HCT116 (cell line): Measurements from ENCODE around the gene TEX19.

ENCODE experiments used
- POLR2A ChIP-seq: IDR thresholded peaks from 2 replicates; pipeline ENCODE4 v1.7.0; 2011; ENCODE audit warnings: borderline replicate concordance; ENCODE audit not compliant: insufficient read depth, insufficient read length; ENCODE audit errors: extremely low read depth
- ZFX ChIP-seq: fragments of 450-650 bp; IDR thresholded peaks from 2 replicates; pipeline ENCODE4 v1.6.1; 2017
- ZNF274 ChIP-seq: fragments of 200-500 bp; sonication (Bioruptor generic); IDR thresholded peaks from 2 replicates; pipeline ENCODE4 v1.6.1; 2014; ENCODE audit warnings: mild to moderate bottlenecking, low read depth, low read length, inconsistent platforms

- 0 out of 2 replicates have a peak, but pooled peaks have one; percentile 8 for TF ChIP-seq ZFX
- TF ChIP-seq POLR2A, result no peak
- TF ChIP-seq ZNF274, result no peak
Measured at GRCh38 chr17:82325286-82326180, 33.5 kb upstream of the TEX19 start.
